ENCODE results near the gene NDUFAF2.

GRCh38 chr5:61130289-61130688 is 185.3 kb downstream of the NDUFAF2 start:
- TF ChIP-seq, protein P1, sequence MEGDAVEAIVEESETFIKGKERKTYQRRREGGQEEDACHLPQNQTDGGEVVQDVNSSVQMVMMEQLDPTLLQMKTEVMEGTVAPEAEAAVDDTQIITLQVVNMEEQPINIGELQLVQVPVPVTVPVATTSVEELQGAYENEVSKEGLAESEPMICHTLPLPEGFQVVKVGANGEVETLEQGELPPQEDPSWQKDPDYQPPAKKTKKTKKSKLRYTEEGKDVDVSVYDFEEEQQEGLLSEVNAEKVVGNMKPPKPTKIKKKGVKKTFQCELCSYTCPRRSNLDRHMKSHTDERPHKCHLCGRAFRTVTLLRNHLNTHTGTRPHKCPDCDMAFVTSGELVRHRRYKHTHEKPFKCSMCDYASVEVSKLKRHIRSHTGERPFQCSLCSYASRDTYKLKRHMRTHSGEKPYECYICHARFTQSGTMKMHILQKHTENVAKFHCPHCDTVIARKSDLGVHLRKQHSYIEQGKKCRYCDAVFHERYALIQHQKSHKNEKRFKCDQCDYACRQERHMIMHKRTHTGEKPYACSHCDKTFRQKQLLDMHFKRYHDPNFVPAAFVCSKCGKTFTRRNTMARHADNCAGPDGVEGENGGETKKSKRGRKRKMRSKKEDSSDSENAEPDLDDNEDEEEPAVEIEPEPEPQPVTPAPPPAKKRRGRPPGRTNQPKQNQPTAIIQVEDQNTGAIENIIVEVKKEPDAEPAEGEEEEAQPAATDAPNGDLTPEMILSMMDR (IDR thresholded peaks at IDR 0.05), result no peak
- TF ChIP-seq ZFX (IDR thresholded peaks at IDR 0.05; ENCODE audit: borderline replicate concordance), result no peak

All from 22Rv1 (cell line).